HL-60 (cell line): ENCODE data around the gene ACADS.

Experiments
- CTCF ChIP-seq: IDR thresholded peaks from one replicate; pipeline ENCODE4 v1.5.1; 2011; ENCODE audit warnings: low read length, control low read depth, inconsistent platforms; ENCODE audit not compliant: insufficient read depth
- GABPA ChIP-seq: IDR thresholded peaks from 2 replicates; pipeline ENCODE4 v1.6.1; 2012; ENCODE audit warnings: low read depth

- TF ChIP-seq GABPA (no peak), CTCF (no peak)
These were observed 32.3 kb downstream of the ACADS start for GRCh38 chr12:120757949-120758348.
